GM23338 (cell line): Measurements from ENCODE around the gene POPDC2. TPM values are rescaled to one million over a fixed set of nuclear protein-coding genes. Genes with fewer than 3 reads are reported as not detected.

ENCODE experiments used
- ATAC-seq: fragments of 200-7000 bp; cut with Tn5 transposase; 3 replicates; pipeline ENCODE4 v1.9.1; 2020
- DNase-seq: peaks from one replicate; pipeline ENCODE4 v3.0.0-alpha.2; 2015; ENCODE audit warnings: low spot score
- H2AFZ ChIP-seq: fragments of 200-600 bp; sonication (generic); 2 replicates; pipeline ENCODE4 v1.8.0; 2016; ENCODE audit warnings: antibody characterized with exemption, mild to moderate bottlenecking, moderate library complexity
- H3F3A ChIP-seq: fragments of 200-600 bp; sonication (generic); replicated peaks from 2 replicates; pipeline ENCODE4 v1.8.0; 2017; ENCODE audit warnings: antibody characterized with exemption, mixed run types, low read depth
- H3K27ac ChIP-seq: fragments of 200-600 bp; sonication (generic); 2 replicates; pipeline ENCODE4 v1.6.1; 2016; ENCODE audit warnings: low read depth
- H3K27me3 ChIP-seq: fragments of 200-600 bp; sonication (generic); 2 replicates; pipeline ENCODE4 v1.8.0; 2016; ENCODE audit warnings: mild to moderate bottlenecking, mixed run types, moderate library complexity; ENCODE audit not compliant: insufficient read depth
- H3K36me3 ChIP-seq: fragments of 200-600 bp; sonication (generic); 2 replicates; pipeline ENCODE4 v1.8.0; 2016; ENCODE audit warnings: mild to moderate bottlenecking; ENCODE audit not compliant: insufficient read depth
- H3K4me1 ChIP-seq: fragments of 200-600 bp; sonication (generic); 2 replicates; pipeline ENCODE4 v1.8.0; 2016; ENCODE audit warnings: mild to moderate bottlenecking, moderate library complexity; ENCODE audit not compliant: insufficient read depth
- H3K4me2 ChIP-seq: fragments of 200-600 bp; sonication (generic); 2 replicates; pipeline ENCODE4 v1.7.1; 2017; ENCODE audit warnings: mixed run types
- H3K4me3 ChIP-seq: fragments of 200-600 bp; sonication (generic); 2 replicates; pipeline ENCODE4 v1.6.1; 2016; ENCODE audit warnings: mixed run types
- H3K79me2 ChIP-seq: fragments of 200-600 bp; sonication (generic); replicated peaks from 2 replicates; pipeline ENCODE4 v1.8.0; 2017; ENCODE audit warnings: mild to moderate bottlenecking; ENCODE audit not compliant: insufficient read depth
- H3K9me2 ChIP-seq: fragments of 200-600 bp; sonication (generic); 2 replicates; pipeline ENCODE4 v1.8.0; 2017; ENCODE audit not compliant: insufficient read depth
- H4K20me1 ChIP-seq: fragments of 200-600 bp; sonication (generic); replicated peaks from 2 replicates; pipeline ENCODE4 v1.8.0; 2017; ENCODE audit warnings: mild to moderate bottlenecking; ENCODE audit not compliant: insufficient read depth
- H3K27ac Mint-ChIP-seq: 2 replicates; pipeline ENCODE4 v1.8.0; 2020; ENCODE audit warnings: inconsistent platforms, mild to moderate bottlenecking, moderate library complexity, mixed read lengths
- H3K27me3 Mint-ChIP-seq: 3 replicates; pipeline ENCODE4 v1.8.0; 2022; ENCODE audit warnings: low read depth, mild to moderate bottlenecking, moderate library complexity, mixed read lengths, inconsistent platforms; ENCODE audit not compliant: insufficient read depth, poor library complexity
- H3K36me3 Mint-ChIP-seq: 3 replicates; pipeline ENCODE4 v1.8.0; 2021; ENCODE audit warnings: low read depth, mild to moderate bottlenecking, inconsistent platforms, moderate library complexity, mixed read lengths
- H3K4me1 Mint-ChIP-seq: 3 replicates; pipeline ENCODE4 v1.8.0; 2020; ENCODE audit warnings: mild to moderate bottlenecking, inconsistent platforms, mixed read lengths
- H3K4me3 Mint-ChIP-seq: 3 replicates; pipeline ENCODE4 v1.8.0; 2021; ENCODE audit warnings: moderate library complexity, mild to moderate bottlenecking, inconsistent platforms, mixed read lengths
- H3K9me3 Mint-ChIP-seq: 3 replicates; pipeline ENCODE4 v1.8.0; 2020; ENCODE audit warnings: moderate library complexity, mild to moderate bottlenecking, inconsistent platforms, mixed read lengths
- CREB1 ChIP-seq: fragments of 250-450 bp; sonication (Bioruptor Pico); IDR thresholded peaks from 2 replicates; pipeline ENCODE4 v1.5.0; 2020; ENCODE audit warnings: low read depth, mild to moderate bottlenecking, moderate library complexity
- EZH2 ChIP-seq: fragments of 200-600 bp; sonication (generic); IDR thresholded peaks from one replicate; pipeline ENCODE4 v1.8.0; 2017; ENCODE audit warnings: antibody characterized with exemption, mild to moderate bottlenecking, low read depth; ENCODE audit not compliant: unreplicated experiment
- EZH2phosphoT487 ChIP-seq: fragments of 200-600 bp; sonication (generic); IDR thresholded peaks from one replicate; pipeline ENCODE4 v1.8.1; 2018; ENCODE audit warnings: antibody characterized with exemption; ENCODE audit not compliant: unreplicated experiment
- JUNB ChIP-seq: IDR thresholded peaks from one replicate; pipeline ENCODE4 v1.6.1; 2016; ENCODE audit warnings: antibody characterized with exemption; ENCODE audit not compliant: unreplicated experiment
- NANOG ChIP-seq: IDR thresholded peaks from 2 replicates; pipeline ENCODE4 v1.6.1; 2016; ENCODE audit warnings: antibody characterized with exemption, borderline replicate concordance
- POLR2AphosphoS5 ChIP-seq: IDR thresholded peaks from 2 replicates; pipeline ENCODE4 v1.6.1; 2016; ENCODE audit warnings: antibody characterized with exemption, low read depth
- STAT1 ChIP-seq: IDR thresholded peaks from one replicate; pipeline ENCODE4 v1.6.1; 2016; ENCODE audit warnings: antibody characterized with exemption; ENCODE audit not compliant: unreplicated experiment
- ZNF114 ChIP-seq: fragments of 250-450 bp; sonication (Bioruptor Pico); IDR thresholded peaks from 2 replicates; pipeline ENCODE4 v1.5.0; 2020; ENCODE audit warnings: mild to moderate bottlenecking, moderate library complexity
- ZNF331 ChIP-seq: fragments of 250-450 bp; sonication (Bioruptor Pico); IDR thresholded peaks from 2 replicates; pipeline ENCODE4 v1.5.0; 2020; ENCODE audit warnings: low read depth, mild to moderate bottlenecking, moderate library complexity
- ZNF462 ChIP-seq: fragments of 250-450 bp; sonication (Bioruptor Pico); IDR thresholded peaks from 2 replicates; pipeline ENCODE4 v1.5.0; 2020; ENCODE audit warnings: mild to moderate bottlenecking, moderate library complexity
- polyA plus RNA-seq: library from polyadenylated mRNA; unstranded; fragments of >200 nt; fragmentation: Nextera tagmentation; extraction: Ambion mirVana; gene quantifications from 2 replicates; pipeline ENCODE4 v1.2.1, GENCODE V29; 2016
- total RNA-seq: library from RNA; depleted of rRNA; stranded (reverse); fragments of >200 nt; shearing (Covaris generic); gene quantifications from 2 replicates; pipeline ENCODE4 v1.2.3, GENCODE V29; 2014
- TF ChIP-seq, protein P1 (sequence below): IDR thresholded peaks from 2 replicates; pipeline ENCODE4 v1.6.1; 2016; ENCODE audit warnings: antibody characterized with exemption
- TF ChIP-seq, protein P2 (sequence below): IDR thresholded peaks from one replicate; pipeline ENCODE4 v1.6.1; 2018; ENCODE audit warnings: antibody characterized with exemption; ENCODE audit not compliant: unreplicated experiment
- TF ChIP-seq, protein P3 (sequence below), 2 experiments: fragments of 200-600 bp in 1 of 2; sonication (generic) in 1 of 2; conservative IDR thresholded peaks; 2 replicates each; pipeline versions ENCODE4 v1.5.1 to v1.6.1; 2016 to 2017; ENCODE audit warnings: antibody characterized with exemption in 2 of 2, low read depth in 2 of 2, mild to moderate bottlenecking in 2 of 2, moderate library complexity in 1 of 2

Gene POPDC2
- total and polyA plus RNA-seq, 2 experiments from 2014 or later: 0.36 TPM; not detected in 1

GRCh38 chr3:119619094-119619493 lies 41.3 kb downstream of the POPDC2 start:
- Histone ChIP-seq H3K4me3 (no peak overlapping the region), H4K20me1 (no peaks in the 10 kb centered on the region), H3K4me2 (no peak overlapping the region), H3K27ac (no peak overlapping the region), H3F3A (no peaks in the 10 kb centered on the region), H3K4me1 (no peaks in the 10 kb centered on the region), H3K79me2 (no peaks in the 10 kb centered on the region), H3K36me3 (no peaks in the 10 kb centered on the region), H2AFZ (no peak overlapping the region), H3K27me3 (no peaks in the 10 kb centered on the region), H3K9me2 (no peaks in the 10 kb centered on the region)
- no peak for DNase-seq
- Mint-ChIP-seq H3K4me3 (no peak overlapping the region), H3K27me3 (peaks cover 2% of the 10 kb centered on the region), H3K27ac (no peak overlapping the region), H3K9me3 (no peaks in the 10 kb centered on the region), H3K36me3 (no peaks in the 10 kb centered on the region), H3K4me1 (no peaks in the 10 kb centered on the region)
- no peak for ATAC-seq
- no peak for TF ChIP-seq NANOG
- TF ChIP-seq, protein P1, sequence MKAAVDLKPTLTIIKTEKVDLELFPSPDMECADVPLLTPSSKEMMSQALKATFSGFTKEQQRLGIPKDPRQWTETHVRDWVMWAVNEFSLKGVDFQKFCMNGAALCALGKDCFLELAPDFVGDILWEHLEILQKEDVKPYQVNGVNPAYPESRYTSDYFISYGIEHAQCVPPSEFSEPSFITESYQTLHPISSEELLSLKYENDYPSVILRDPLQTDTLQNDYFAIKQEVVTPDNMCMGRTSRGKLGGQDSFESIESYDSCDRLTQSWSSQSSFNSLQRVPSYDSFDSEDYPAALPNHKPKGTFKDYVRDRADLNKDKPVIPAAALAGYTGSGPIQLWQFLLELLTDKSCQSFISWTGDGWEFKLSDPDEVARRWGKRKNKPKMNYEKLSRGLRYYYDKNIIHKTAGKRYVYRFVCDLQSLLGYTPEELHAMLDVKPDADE: no peak
- no peak for TF ChIP-seq ZNF331 (CRISPR knock-in tag)
- no peak for TF ChIP-seq EZH2phosphoT487
- TF ChIP-seq, protein P2, sequence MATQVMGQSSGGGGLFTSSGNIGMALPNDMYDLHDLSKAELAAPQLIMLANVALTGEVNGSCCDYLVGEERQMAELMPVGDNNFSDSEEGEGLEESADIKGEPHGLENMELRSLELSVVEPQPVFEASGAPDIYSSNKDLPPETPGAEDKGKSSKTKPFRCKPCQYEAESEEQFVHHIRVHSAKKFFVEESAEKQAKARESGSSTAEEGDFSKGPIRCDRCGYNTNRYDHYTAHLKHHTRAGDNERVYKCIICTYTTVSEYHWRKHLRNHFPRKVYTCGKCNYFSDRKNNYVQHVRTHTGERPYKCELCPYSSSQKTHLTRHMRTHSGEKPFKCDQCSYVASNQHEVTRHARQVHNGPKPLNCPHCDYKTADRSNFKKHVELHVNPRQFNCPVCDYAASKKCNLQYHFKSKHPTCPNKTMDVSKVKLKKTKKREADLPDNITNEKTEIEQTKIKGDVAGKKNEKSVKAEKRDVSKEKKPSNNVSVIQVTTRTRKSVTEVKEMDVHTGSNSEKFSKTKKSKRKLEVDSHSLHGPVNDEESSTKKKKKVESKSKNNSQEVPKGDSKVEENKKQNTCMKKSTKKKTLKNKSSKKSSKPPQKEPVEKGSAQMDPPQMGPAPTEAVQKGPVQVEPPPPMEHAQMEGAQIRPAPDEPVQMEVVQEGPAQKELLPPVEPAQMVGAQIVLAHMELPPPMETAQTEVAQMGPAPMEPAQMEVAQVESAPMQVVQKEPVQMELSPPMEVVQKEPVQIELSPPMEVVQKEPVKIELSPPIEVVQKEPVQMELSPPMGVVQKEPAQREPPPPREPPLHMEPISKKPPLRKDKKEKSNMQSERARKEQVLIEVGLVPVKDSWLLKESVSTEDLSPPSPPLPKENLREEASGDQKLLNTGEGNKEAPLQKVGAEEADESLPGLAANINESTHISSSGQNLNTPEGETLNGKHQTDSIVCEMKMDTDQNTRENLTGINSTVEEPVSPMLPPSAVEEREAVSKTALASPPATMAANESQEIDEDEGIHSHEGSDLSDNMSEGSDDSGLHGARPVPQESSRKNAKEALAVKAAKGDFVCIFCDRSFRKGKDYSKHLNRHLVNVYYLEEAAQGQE: no peak
- TF ChIP-seq, protein P3, sequence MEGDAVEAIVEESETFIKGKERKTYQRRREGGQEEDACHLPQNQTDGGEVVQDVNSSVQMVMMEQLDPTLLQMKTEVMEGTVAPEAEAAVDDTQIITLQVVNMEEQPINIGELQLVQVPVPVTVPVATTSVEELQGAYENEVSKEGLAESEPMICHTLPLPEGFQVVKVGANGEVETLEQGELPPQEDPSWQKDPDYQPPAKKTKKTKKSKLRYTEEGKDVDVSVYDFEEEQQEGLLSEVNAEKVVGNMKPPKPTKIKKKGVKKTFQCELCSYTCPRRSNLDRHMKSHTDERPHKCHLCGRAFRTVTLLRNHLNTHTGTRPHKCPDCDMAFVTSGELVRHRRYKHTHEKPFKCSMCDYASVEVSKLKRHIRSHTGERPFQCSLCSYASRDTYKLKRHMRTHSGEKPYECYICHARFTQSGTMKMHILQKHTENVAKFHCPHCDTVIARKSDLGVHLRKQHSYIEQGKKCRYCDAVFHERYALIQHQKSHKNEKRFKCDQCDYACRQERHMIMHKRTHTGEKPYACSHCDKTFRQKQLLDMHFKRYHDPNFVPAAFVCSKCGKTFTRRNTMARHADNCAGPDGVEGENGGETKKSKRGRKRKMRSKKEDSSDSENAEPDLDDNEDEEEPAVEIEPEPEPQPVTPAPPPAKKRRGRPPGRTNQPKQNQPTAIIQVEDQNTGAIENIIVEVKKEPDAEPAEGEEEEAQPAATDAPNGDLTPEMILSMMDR (conservative IDR thresholded peaks at IDR 0.05; ENCODE audit: low read depth in 2 of 2): no peak
- TF ChIP-seq ZNF114 (CRISPR knock-in tag): no peak
- no peak for TF ChIP-seq CREB1 (CRISPR knock-in tag)
- no peak for TF ChIP-seq ZNF462 (CRISPR knock-in tag)
- no peak for TF ChIP-seq POLR2AphosphoS5
- TF ChIP-seq STAT1: no peak
- TF ChIP-seq EZH2: no peak
- TF ChIP-seq JUNB: no peak
